ENCODE measurements around the gene ABI3BP. TPM values are rescaled to one million over a fixed set of nuclear protein-coding genes. Genes with fewer than 3 reads are reported as not detected.

The ABI3BP gene
- total RNA-seq, 1 donor from 2014 or later, result 207 TPM

DNA sequence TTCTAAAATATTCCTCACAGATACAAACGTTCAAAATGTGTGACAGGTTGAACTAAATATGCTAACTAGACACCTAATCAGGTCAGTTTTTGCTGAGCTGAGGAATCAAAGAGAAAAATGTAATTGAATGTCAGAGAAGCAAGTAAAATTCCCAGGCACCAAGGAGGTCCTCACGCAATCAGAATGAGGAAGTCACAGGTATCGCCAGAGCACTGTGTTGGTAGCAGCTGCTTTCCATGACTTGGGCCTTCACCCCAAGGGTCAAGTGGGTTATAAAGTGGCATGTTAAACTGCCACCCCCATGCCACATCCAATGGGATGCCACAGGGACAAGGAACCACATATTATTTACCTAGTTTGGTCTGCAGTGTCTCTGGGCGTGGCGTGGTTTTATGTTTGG, 158.9 kb downstream of the ABI3BP start:
- no peak for DNase-seq
- TF ChIP-seq, protein P1, sequence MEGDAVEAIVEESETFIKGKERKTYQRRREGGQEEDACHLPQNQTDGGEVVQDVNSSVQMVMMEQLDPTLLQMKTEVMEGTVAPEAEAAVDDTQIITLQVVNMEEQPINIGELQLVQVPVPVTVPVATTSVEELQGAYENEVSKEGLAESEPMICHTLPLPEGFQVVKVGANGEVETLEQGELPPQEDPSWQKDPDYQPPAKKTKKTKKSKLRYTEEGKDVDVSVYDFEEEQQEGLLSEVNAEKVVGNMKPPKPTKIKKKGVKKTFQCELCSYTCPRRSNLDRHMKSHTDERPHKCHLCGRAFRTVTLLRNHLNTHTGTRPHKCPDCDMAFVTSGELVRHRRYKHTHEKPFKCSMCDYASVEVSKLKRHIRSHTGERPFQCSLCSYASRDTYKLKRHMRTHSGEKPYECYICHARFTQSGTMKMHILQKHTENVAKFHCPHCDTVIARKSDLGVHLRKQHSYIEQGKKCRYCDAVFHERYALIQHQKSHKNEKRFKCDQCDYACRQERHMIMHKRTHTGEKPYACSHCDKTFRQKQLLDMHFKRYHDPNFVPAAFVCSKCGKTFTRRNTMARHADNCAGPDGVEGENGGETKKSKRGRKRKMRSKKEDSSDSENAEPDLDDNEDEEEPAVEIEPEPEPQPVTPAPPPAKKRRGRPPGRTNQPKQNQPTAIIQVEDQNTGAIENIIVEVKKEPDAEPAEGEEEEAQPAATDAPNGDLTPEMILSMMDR (IDR thresholded peaks at IDR 0.05), result no peak
- intact Hi-C loops (cut with DNase I), result no loop called here
- Histone ChIP-seq H3K4me1 (no peaks in the 10 kb centered on the region), H3K27me3 (no peaks in the 10 kb centered on the region), H3K9me3 (no peaks in the 10 kb centered on the region), H3K27ac (no peak overlapping the region), H3K4me3 (no peak overlapping the region), H3K36me3 (peaks cover 3% of the 10 kb centered on the region)
- ATAC-seq, result no peak

DNA sequence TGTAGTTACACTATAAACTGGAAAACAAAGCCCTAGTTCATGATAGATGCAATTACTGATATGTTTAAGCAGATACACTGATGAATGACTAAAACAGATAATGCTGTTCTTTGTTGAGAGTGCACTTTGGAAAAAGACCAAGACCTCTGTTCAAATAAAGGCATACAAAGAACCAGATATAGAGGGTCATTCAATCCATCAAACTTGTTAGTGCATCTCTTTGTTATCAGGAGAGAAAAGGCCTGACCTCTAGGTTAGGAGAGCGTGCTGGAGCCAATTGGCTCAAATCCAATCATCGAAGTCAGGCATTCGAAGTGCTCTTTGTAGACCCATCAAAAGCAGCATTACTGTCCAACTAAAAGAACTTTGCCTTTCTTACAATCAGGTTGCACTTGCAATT, 159.7 kb downstream of the ABI3BP start:
- Histone ChIP-seq H3K27me3 (no peaks in the 10 kb centered on the region), H3K9me3 (no peaks in the 10 kb centered on the region), H3K27ac (no peak overlapping the region), H3K4me1 (no peaks in the 10 kb centered on the region), H3K4me3 (no peak overlapping the region), H3K36me3 (peaks cover 3% of the 10 kb centered on the region)
- TF ChIP-seq, protein P1 (IDR thresholded peaks at IDR 0.05), result no peak
- intact Hi-C loops (cut with DNase I), result no loop called here
- ATAC-seq, result no peak
- no peak for DNase-seq

DNA sequence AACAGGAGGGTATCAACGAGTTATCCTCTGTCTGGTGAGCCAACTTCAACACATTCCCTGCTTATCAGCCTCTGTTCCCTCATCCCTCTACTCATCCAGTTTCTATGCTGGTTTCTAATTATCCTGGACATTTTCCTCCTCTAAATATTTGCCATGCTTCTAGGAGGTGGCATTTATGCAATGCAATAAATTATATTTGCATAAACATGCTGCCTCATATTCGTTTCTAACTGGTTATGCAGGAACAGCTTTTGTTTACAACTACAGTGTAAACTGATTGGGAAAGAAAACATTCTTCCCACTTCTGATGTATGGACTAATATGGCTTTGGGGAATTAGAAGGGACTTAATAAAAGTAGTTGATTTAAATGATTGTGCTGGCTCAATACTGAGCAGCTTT, 161.6 kb downstream of the ABI3BP start:
- H3K4me3 ChIP-seq, result no peak overlapping the region
- DNase-seq (no peak), ATAC-seq (no peak)
- TF ChIP-seq, protein P1 (IDR thresholded peaks at IDR 0.05), result no peak
- peaks cover 3% of the 10 kb centered on the region for H3K36me3 ChIP-seq
- H3K4me1 ChIP-seq, result no peaks in the 10 kb centered on the region
- no peaks in the 10 kb centered on the region for H3K27me3 ChIP-seq
- H3K27ac ChIP-seq, result no peak overlapping the region
- no peaks in the 10 kb centered on the region for H3K9me3 ChIP-seq
- intact Hi-C loops (cut with DNase I), result no loop called here

GRCh38 chr3:100830931-100831330, 162.3 kb downstream of the ABI3BP start:
- Histone ChIP-seq H3K4me1 (no peaks in the 10 kb centered on the region), H3K36me3 (peaks cover 3% of the 10 kb centered on the region), H3K27me3 (no peaks in the 10 kb centered on the region), H3K4me3 (no peak overlapping the region), H3K9me3 (no peaks in the 10 kb centered on the region), H3K27ac (no peak overlapping the region)
- TF ChIP-seq, protein P1 (IDR thresholded peaks at IDR 0.05), result no peak
- ATAC-seq (no peak), DNase-seq (no peak)
- intact Hi-C loops (cut with DNase I), result no loop called here

GRCh38 chr3:100825574-100825973, 167.6 kb downstream of the ABI3BP start:
- Histone ChIP-seq H3K27me3 (no peaks in the 10 kb centered on the region), H3K27ac (no peak overlapping the region), H3K4me3 (no peak overlapping the region), H3K9me3 (no peaks in the 10 kb centered on the region), H3K36me3 (no peaks in the 10 kb centered on the region), H3K4me1 (no peaks in the 10 kb centered on the region)
- TF ChIP-seq, protein P1 (IDR thresholded peaks at IDR 0.05), result no peak
- DNase-seq (no peak), ATAC-seq (no peak)
- intact Hi-C loops (cut with DNase I), result no loop called here

GRCh38 chr3:100815583-100815982, 177.6 kb downstream of the ABI3BP start:
- H3K27ac ChIP-seq, result no peak overlapping the region
- intact Hi-C loops (cut with DNase I), result no loop called here
- H3K36me3 ChIP-seq, result no peaks in the 10 kb centered on the region
- H3K27me3 ChIP-seq, result no peaks in the 10 kb centered on the region
- H3K9me3 ChIP-seq, result no peaks in the 10 kb centered on the region
- no peaks in the 10 kb centered on the region for H3K4me1 ChIP-seq
- ATAC-seq (no peak), DNase-seq (no peak)
- no peak overlapping the region for H3K4me3 ChIP-seq
- TF ChIP-seq, protein P1 (IDR thresholded peaks at IDR 0.05), result no peak

All from upper lobe of right lung (tissue), 1 donor.